Measurements from ENCODE around the gene SCN4B. TPM values are rescaled to one million over a fixed set of nuclear protein-coding genes. Genes with fewer than 3 reads are reported as not detected.

Gene SCN4B
- total RNA-seq, 1 donor, result not detected

GRCh38 chr11:118152020-118152551, 537 bp downstream of the SCN4B start:
- H3K4me3 ChIP-seq (ENCODE audit: low read depth, low read length), result peak overlapping the region; percentile 49
- TF ChIP-seq, protein P1, sequence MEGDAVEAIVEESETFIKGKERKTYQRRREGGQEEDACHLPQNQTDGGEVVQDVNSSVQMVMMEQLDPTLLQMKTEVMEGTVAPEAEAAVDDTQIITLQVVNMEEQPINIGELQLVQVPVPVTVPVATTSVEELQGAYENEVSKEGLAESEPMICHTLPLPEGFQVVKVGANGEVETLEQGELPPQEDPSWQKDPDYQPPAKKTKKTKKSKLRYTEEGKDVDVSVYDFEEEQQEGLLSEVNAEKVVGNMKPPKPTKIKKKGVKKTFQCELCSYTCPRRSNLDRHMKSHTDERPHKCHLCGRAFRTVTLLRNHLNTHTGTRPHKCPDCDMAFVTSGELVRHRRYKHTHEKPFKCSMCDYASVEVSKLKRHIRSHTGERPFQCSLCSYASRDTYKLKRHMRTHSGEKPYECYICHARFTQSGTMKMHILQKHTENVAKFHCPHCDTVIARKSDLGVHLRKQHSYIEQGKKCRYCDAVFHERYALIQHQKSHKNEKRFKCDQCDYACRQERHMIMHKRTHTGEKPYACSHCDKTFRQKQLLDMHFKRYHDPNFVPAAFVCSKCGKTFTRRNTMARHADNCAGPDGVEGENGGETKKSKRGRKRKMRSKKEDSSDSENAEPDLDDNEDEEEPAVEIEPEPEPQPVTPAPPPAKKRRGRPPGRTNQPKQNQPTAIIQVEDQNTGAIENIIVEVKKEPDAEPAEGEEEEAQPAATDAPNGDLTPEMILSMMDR (IDR thresholded peaks at IDR 0.05; ENCODE audit: insufficient read depth, low read depth, low read length), result no peak
- DNase-seq (ENCODE audit: low read depth), result no peak

- TF ChIP-seq, protein P1 (IDR thresholded peaks at IDR 0.05; ENCODE audit: insufficient read depth, low read depth, low read length), result no peak
- H3K4me3 ChIP-seq (ENCODE audit: low read depth, low read length), result no peak overlapping the region
- no peak for DNase-seq (ENCODE audit: low read depth)
Measured at GRCh38 chr11:118151431-118151830, 1.2 kb downstream of the SCN4B start.

GRCh38 chr11:118149493-118149892, 3.1 kb downstream of the SCN4B start:
- TF ChIP-seq, protein P1 (IDR thresholded peaks at IDR 0.05; ENCODE audit: insufficient read depth, low read depth, low read length), result no peak
- no peak overlapping the region for H3K4me3 ChIP-seq (ENCODE audit: low read depth, low read length)

GRCh38 chr11:118148856-118149255, 3.8 kb downstream of the SCN4B start:
- DNase-seq (ENCODE audit: low read depth), result no peak
- H3K4me3 ChIP-seq (ENCODE audit: low read depth, low read length), result no peak overlapping the region
- TF ChIP-seq, protein P1 (IDR thresholded peaks at IDR 0.05; ENCODE audit: insufficient read depth, low read depth, low read length), result no peak

More at GRCh38 chr11:118149493-118149892, 3.1 kb downstream of the SCN4B start:
- DNase-seq (ENCODE audit: low read depth), result no peak

DNA sequence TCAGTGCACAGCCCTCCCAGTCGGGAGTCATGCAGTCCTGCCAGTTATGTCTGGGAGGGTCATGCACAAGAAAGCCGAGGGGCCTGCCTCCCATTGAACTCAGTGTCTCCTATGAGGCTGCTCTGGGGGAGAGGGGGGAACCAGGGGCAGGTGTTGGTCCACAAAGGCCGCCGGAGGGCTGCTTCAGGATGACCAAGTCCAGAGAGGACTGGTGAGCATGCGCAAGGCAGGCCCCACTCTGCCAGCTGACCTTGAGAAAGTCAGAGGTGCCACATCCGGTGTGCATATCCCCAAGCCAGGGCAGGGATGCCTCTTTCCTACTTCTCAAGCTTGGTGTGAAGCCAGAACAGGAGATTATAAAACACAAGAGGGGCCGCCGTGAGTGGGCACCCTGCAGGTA, 4.4 kb downstream of the SCN4B start:
- no peak overlapping the region for H3K4me3 ChIP-seq (ENCODE audit: low read depth, low read length)
- DNase-seq (ENCODE audit: low read depth), result no peak
- TF ChIP-seq, protein P1 (IDR thresholded peaks at IDR 0.05; ENCODE audit: insufficient read depth, low read depth, low read length), result no peak

DNA sequence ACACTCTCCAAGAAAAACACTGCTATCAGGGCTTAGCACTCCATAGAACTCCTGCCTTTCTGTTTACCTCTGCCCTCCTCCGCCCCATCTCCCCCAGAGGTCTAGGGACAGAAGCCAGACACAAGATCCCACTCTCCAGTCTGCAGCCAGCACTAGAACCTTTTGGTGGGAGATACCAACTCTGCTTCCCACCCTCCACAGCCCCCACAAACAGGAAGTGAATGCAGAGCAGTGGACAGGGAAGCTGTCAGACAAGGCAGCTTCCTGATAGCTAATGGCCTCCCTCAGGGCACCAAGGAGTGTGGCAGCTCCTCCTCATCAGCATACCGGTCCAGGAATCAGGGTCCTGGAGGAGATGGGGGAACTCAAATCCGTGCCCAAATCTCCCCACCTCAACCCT, 5.1 kb downstream of the SCN4B start:
- TF ChIP-seq, protein P1 (IDR thresholded peaks at IDR 0.05; ENCODE audit: insufficient read depth, low read depth, low read length), result no peak
- DNase-seq (ENCODE audit: low read depth), result no peak
- no peak overlapping the region for H3K4me3 ChIP-seq (ENCODE audit: low read depth, low read length)

- H3K4me3 ChIP-seq (ENCODE audit: low read depth, low read length), result no peak overlapping the region
- TF ChIP-seq, protein P1 (IDR thresholded peaks at IDR 0.05; ENCODE audit: insufficient read depth, low read depth, low read length), result no peak
- no peak for DNase-seq (ENCODE audit: low read depth)
Measured at GRCh38 chr11:118146554-118146953, 6.1 kb downstream of the SCN4B start.
